ENCODE data around the gene MAP4K4.

The MAP4K4 gene

DNA sequence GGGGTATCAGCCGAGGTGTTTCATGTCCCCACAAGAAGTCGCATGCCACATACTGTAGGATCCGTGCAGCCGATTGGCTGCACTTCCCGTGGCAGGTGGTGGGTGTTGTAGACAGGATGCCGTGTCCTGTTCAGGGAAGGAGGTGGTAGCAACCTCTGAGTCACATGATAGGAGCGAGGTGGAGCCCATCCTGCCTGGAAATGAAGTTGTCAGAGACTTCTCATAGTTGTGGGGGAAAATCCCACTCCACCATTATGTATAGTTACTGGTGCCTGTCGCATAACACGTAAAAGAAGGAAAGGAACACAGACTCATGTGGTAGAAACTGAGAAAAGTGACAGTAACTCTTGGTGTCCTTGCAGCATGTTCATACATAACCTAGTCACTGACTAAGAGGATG, 202.9 kb downstream of the MAP4K4 start:
- Histone ChIP-seq H3K9me3 (peaks cover 0 to 10% (median 5%) of the 10 kb centered on the region in 3 donors), H3K4me3 (no peak overlapping the region), H3K27ac (no peak overlapping the region), H3K36me3 (peaks cover 0 to 3% (median 0%) of the 10 kb centered on the region in 3 donors), H3K4me1 (no peaks in the 10 kb centered on the region), H3K27me3 (no peaks in the 10 kb centered on the region)
- DNase-seq, result no peak
- intact Hi-C loops (cut with DNase I; ENCODE audit: low total_unique reads), result no loop called here
- TF ChIP-seq, protein P1, sequence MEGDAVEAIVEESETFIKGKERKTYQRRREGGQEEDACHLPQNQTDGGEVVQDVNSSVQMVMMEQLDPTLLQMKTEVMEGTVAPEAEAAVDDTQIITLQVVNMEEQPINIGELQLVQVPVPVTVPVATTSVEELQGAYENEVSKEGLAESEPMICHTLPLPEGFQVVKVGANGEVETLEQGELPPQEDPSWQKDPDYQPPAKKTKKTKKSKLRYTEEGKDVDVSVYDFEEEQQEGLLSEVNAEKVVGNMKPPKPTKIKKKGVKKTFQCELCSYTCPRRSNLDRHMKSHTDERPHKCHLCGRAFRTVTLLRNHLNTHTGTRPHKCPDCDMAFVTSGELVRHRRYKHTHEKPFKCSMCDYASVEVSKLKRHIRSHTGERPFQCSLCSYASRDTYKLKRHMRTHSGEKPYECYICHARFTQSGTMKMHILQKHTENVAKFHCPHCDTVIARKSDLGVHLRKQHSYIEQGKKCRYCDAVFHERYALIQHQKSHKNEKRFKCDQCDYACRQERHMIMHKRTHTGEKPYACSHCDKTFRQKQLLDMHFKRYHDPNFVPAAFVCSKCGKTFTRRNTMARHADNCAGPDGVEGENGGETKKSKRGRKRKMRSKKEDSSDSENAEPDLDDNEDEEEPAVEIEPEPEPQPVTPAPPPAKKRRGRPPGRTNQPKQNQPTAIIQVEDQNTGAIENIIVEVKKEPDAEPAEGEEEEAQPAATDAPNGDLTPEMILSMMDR (IDR thresholded peaks at IDR 0.05), result no peak

DNA sequence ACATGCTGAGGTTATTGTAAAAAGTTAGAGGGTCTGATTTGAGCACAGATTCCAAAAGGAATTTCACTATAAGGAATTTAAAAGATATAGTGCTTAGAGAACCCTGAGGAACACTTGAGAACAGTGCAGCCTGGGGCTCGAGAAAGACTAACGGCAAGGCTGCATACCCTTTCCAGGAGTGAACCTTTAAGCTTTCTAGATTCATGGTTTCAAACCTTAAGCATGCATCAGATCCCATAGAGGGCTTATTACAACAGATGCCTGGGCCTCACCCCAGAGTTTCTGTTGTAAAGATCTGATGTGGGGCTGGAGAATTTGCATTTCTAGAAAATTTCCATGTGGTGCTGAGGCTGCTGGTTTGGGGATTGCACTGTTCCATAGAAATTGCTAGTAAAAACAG, 203.7 kb downstream of the MAP4K4 start:
- H3K36me3 ChIP-seq, result no peaks in the 10 kb centered on the region
- peaks cover 0 to 10% (median 5%) of the 10 kb centered on the region in 3 donors for H3K9me3 ChIP-seq
- intact Hi-C loops (cut with DNase I; ENCODE audit: low total_unique reads), result no loop called here
- H3K27ac ChIP-seq, result no peak overlapping the region
- H3K4me3 ChIP-seq, result no peak overlapping the region
- no peak for DNase-seq
- no peaks in the 10 kb centered on the region for H3K4me1 ChIP-seq
- no peaks in the 10 kb centered on the region for H3K27me3 ChIP-seq
- TF ChIP-seq, protein P1 (IDR thresholded peaks at IDR 0.05), result no peak

DNA sequence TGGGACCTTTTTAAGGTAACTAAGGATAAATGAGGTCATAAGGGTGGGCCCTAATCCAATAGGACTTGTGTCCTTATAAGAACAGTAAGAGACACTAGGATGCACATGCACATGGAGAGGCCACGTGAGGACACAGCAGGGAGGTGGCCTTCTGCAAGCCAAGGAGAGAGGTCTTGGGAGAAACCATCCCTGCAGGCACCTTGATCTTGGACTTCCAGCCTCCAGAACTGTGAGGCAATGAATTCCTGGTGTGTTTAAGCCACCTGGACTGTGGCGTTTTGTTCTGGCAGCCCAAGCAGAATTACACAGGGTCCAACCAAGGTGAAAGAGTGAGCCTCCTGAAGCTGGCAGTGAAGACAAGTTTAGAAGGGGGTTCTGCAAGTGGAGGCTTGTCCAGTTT, 204.7 kb downstream of the MAP4K4 start:
- Histone ChIP-seq H3K27ac (no peak overlapping the region), H3K4me3 (no peak overlapping the region), H3K9me3 (peaks cover 0 to 10% (median 5%) of the 10 kb centered on the region in 3 donors), H3K27me3 (no peaks in the 10 kb centered on the region), H3K36me3 (no peaks in the 10 kb centered on the region), H3K4me1 (no peaks in the 10 kb centered on the region)
- DNase-seq, result no peak
- TF ChIP-seq, protein P1 (IDR thresholded peaks at IDR 0.05), result no peak
- intact Hi-C loops (cut with DNase I; ENCODE audit: low total_unique reads), result no loop called here

DNA sequence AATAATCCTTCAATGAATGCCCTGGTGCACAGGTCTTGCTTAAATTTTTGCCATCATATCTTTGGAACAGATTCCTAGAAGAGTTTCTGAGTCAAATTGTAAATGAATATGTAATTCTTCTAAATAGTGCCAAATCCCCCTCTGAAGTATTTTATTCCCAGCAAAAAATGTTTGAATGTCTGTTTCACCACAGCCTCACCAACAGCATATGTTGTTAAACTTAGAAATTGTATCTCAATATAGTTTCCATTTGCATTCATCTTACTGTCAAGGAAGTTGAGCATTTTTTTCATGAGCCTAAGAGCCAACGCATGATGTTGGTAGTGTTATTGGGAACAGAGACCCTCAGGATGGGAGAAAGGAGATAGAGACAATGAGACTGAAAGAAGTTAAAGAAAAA, 207.4 kb downstream of the MAP4K4 start:
- Histone ChIP-seq H3K4me1 (no peaks in the 10 kb centered on the region), H3K27me3 (no peaks in the 10 kb centered on the region), H3K4me3 (no peak overlapping the region), H3K36me3 (no peaks in the 10 kb centered on the region), H3K27ac (no peak overlapping the region), H3K9me3 (peaks cover 0 to 22% (median 10%) of the 10 kb centered on the region in 3 donors)
- TF ChIP-seq, protein P1 (IDR thresholded peaks at IDR 0.05), result no peak
- no peak for DNase-seq
- intact Hi-C loops (cut with DNase I; ENCODE audit: low total_unique reads), result no loop called here

DNA sequence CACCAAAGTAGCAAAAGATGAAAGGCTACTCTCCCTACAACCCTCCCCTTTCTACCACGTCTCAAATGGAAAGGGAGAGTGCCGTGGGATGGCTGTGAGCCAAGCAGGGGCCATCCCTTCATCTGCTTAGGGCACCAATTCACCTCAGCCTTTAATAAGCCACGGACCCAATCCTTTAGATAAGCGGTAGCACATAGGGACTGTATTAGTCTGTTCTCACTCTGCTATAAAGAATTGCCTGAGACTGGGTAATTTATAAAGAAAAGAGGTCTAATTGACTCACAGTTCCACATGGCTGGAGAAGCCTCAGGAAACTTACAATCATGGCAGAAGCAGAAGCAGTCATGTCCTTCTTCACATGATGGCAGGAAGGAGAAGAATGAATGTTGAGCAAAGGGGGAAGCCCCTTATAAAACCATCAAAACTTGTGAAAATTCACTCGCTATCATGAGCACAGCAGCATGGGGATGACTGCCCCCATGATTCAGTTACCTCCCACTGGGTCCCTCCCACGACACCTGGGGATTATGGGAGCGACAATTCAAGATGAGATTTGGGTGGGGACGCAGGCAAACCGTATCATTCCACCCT, 208.3 kb downstream of the MAP4K4 start:
- H3K4me1 ChIP-seq, result no peaks in the 10 kb centered on the region
- H3K4me3 ChIP-seq, result no peak overlapping the region
- H3K36me3 ChIP-seq, result no peaks in the 10 kb centered on the region
- TF ChIP-seq, protein P1 (IDR thresholded peaks at IDR 0.05), result no peak
- no peak for DNase-seq
- H3K27me3 ChIP-seq, result no peaks in the 10 kb centered on the region
- peaks cover 0 to 30% (median 11%) of the 10 kb centered on the region in 3 donors for H3K9me3 ChIP-seq
- intact Hi-C loops (cut with DNase I; ENCODE audit: low total_unique reads), result no loop called here
- no peak overlapping the region for H3K27ac ChIP-seq

DNA sequence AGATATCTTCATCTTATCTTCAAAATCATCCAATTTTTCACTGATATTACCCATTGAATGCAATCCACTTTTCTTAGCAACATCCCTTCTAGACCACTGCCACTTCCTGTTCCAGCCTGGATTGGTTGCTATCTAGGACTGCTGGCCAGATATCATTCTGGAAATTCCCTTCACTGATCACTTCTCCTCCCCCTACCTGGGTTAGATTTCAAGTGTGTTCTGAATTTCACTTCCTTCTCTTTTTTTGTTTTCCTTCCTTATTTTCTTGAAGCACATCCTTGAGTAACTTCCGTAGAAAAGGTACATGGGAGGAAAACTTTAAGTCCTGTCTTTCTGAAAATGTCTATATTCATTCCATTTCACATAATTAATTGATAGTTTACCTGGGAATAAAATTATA, 212.3 kb downstream of the MAP4K4 start:
- Histone ChIP-seq H3K4me1 (no peaks in the 10 kb centered on the region), H3K27me3 (no peaks in the 10 kb centered on the region), H3K27ac (no peak overlapping the region), H3K9me3 (peaks cover 0 to 26% (median 7%) of the 10 kb centered on the region in 3 donors), H3K36me3 (no peaks in the 10 kb centered on the region), H3K4me3 (no peak overlapping the region)
- TF ChIP-seq, protein P1 (IDR thresholded peaks at IDR 0.05), result no peak
- DNase-seq, result no peak
- intact Hi-C loops (cut with DNase I; ENCODE audit: low total_unique reads), result no loop called here
